Fibroblast of lung (primary cell): Measurements from ENCODE around the gene CPT1C. TPM values are rescaled to one million over a fixed set of nuclear protein-coding genes. Genes with fewer than 3 reads are reported as not detected.

Source experiments
- DNase-seq, 2 donors: peaks; one replicate each; pipeline versions ENCODE4 v3.0.0 to v3.0.0-alpha.2; 2010; ENCODE audit warnings: low read depth in 2 of 2
- H2AFZ ChIP-seq: 2 replicates; pipeline ENCODE4 v1.5.1; 2012; ENCODE audit warnings: low read length, control low read depth, inconsistent platforms
- H3K27ac ChIP-seq: 2 replicates; pipeline ENCODE4 v1.5.1; 2011; ENCODE audit warnings: low read length, control low read depth; ENCODE audit not compliant: insufficient read depth
- H3K27me3 ChIP-seq: 2 replicates; pipeline ENCODE4 v1.5.1; 2011; ENCODE audit warnings: mild to moderate bottlenecking, low read length; ENCODE audit not compliant: control insufficient read depth, insufficient read depth
- H3K36me3 ChIP-seq: 2 replicates; pipeline ENCODE4 v1.5.1; 2011; ENCODE audit warnings: low read length; ENCODE audit not compliant: control insufficient read depth, insufficient read depth
- H3K4me1 ChIP-seq: 2 replicates; pipeline ENCODE4 v1.5.1; 2011; ENCODE audit warnings: low read length; ENCODE audit not compliant: control insufficient read depth, insufficient read depth; ENCODE audit errors: extremely low read depth
- H3K4me2 ChIP-seq: 2 replicates; pipeline ENCODE4 v1.5.1; 2011; ENCODE audit warnings: low read length, control low read depth; ENCODE audit not compliant: insufficient read depth; ENCODE audit errors: extremely low read depth
- H3K4me3 ChIP-seq, 4 experiments: fragments of 200-600 bp in 1 of 4; sonication (generic) in 1 of 4; replicated peaks in 1 of 4; 2 replicates each; pipeline ENCODE4 v1.5.1; 2011 to 2016; ENCODE audit warnings: low read length in 4 of 4, low read depth in 3 of 4, mild to moderate bottlenecking in 3 of 4, control low read depth in 2 of 4, inconsistent platforms in 1 of 4, mixed read lengths in 1 of 4; ENCODE audit not compliant: insufficient read depth in 1 of 4; ENCODE audit errors: control extremely low read depth in 1 of 4
- H3K79me2 ChIP-seq: 2 replicates; pipeline ENCODE4 v1.5.1; 2012; ENCODE audit warnings: mild to moderate bottlenecking, low read length, inconsistent platforms; ENCODE audit not compliant: control insufficient read depth, insufficient read depth
- H3K9ac ChIP-seq: 2 replicates; pipeline ENCODE4 v1.5.1; 2011; ENCODE audit warnings: mild to moderate bottlenecking, low read length, control low read depth; ENCODE audit not compliant: insufficient read depth
- H3K9me3 ChIP-seq: 2 replicates; pipeline ENCODE4 v1.5.1; 2012; ENCODE audit warnings: low read depth, low read length; ENCODE audit not compliant: control insufficient read depth, insufficient read depth
- H4K20me1 ChIP-seq: 2 replicates; pipeline ENCODE4 v1.5.1; 2011; ENCODE audit warnings: low read length; ENCODE audit not compliant: control insufficient read depth, insufficient read depth; ENCODE audit errors: extremely low read depth
- EZH2 ChIP-seq: IDR thresholded peaks from 2 replicates; pipeline ENCODE4 v1.5.1; 2012; ENCODE audit warnings: low read length, control low read depth, mild to moderate bottlenecking; ENCODE audit errors: missing control alignments
- polyA plus RNA-seq, 2 donors: library from polyadenylated mRNA; depleted of rRNA in 1 of 2; stranded (reverse) in 1 of 2; unstranded in 1 of 2; fragments of >200 nt; gene quantifications; 2 replicates each; pipeline ENCODE4 v1.2.1, GENCODE V29; 2011 to 2012; ENCODE audit warnings: missing spikeins in 1 of 2
- total RNA-seq: library from RNA; depleted of rRNA; stranded (reverse); fragments of >200 nt; gene quantifications from 2 replicates; pipeline ENCODE4 v1.2.1, GENCODE V29; 2014
- TF ChIP-seq, protein P1 (sequence below), 2 donors: IDR thresholded peaks in 1 of 2; conservative IDR thresholded peaks in 1 of 2; 1 replicate in 1 of 2; 2 replicates in 1 of 2; pipeline ENCODE4 v1.5.1; 2011 to 2012; ENCODE audit warnings: low read length in 2 of 2, control low read depth in 1 of 2, inconsistent platforms in 1 of 2, low read depth in 1 of 2, mild to moderate bottlenecking in 1 of 2

The CPT1C gene
- total and polyA plus RNA-seq, 2 donors (not counting 1 experiment from before 2014, with no cell fraction given) = 20.0 to 31.2 TPM

DNA sequence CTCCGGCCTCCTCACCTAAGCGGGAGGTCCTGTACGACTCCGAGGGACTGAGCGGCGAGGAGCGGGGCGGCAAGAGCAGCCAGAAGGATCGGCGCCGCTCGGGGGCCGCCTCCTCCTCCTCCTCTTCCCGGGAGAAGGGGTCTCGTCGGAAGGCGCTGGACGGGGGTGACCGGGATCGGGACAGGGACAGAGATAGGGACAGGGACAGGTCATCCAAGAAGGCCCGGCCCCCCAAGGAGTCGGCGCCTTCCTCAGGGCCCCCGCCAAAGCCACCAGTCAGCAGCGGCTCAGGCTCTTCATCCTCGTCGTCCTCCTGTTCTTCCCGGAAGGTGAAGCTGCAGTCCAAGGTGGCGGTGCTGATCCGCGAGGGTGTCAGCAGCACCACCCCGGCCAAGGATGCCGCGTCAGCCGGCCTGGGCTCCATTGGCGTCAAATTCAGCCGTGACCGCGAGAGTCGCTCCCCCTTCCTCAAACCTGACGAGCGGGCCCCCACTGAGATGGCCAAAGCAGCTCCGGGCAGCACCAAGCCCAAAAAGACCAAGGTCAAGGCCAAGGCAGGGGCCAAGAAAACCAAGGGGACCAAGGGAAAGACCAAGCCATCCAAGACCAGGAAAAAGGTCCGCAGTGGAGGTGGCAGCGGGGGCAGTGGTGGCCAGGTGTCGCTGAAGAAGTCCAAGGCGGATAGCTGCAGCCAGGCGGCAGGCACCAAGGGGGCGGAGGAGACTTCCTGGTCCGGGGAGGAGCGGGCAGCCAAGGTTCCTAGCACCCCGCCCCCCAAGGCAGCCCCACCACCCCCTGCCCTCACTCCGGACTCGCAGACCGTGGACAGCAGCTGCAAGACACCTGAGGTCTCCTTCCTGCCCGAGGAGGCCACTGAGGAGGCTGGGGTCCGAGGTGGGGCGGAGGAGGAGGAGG, 38.1 kb upstream of the CPT1C start:
- H3K4me2 ChIP-seq = no peak overlapping the region
- peaks cover 48% of the 10 kb centered on the region for H3K36me3 ChIP-seq
- no peaks in the 10 kb centered on the region for H3K4me1 ChIP-seq
- no peaks in the 10 kb centered on the region for H3K9me3 ChIP-seq
- no peak overlapping the region for H3K27ac ChIP-seq
- peaks cover 7% of the 10 kb centered on the region for H3K79me2 ChIP-seq
- no peak for DNase-seq
- TF ChIP-seq, protein P1, sequence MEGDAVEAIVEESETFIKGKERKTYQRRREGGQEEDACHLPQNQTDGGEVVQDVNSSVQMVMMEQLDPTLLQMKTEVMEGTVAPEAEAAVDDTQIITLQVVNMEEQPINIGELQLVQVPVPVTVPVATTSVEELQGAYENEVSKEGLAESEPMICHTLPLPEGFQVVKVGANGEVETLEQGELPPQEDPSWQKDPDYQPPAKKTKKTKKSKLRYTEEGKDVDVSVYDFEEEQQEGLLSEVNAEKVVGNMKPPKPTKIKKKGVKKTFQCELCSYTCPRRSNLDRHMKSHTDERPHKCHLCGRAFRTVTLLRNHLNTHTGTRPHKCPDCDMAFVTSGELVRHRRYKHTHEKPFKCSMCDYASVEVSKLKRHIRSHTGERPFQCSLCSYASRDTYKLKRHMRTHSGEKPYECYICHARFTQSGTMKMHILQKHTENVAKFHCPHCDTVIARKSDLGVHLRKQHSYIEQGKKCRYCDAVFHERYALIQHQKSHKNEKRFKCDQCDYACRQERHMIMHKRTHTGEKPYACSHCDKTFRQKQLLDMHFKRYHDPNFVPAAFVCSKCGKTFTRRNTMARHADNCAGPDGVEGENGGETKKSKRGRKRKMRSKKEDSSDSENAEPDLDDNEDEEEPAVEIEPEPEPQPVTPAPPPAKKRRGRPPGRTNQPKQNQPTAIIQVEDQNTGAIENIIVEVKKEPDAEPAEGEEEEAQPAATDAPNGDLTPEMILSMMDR (conservative IDR thresholded peaks at IDR 0.05 in 1 of 2, IDR thresholded peaks at IDR 0.05 in 1 of 2; ENCODE audit: low read depth in 1 of 2, low read length in 2 of 2) = no peak
- TF ChIP-seq EZH2 = no peak
- H2AFZ ChIP-seq = no peak overlapping the region
- no peaks in the 10 kb centered on the region for H3K27me3 ChIP-seq
- no peak overlapping the region for H3K4me3 ChIP-seq
- no peak overlapping the region for H3K9ac ChIP-seq
- H4K20me1 ChIP-seq = no peaks in the 10 kb centered on the region

DNA sequence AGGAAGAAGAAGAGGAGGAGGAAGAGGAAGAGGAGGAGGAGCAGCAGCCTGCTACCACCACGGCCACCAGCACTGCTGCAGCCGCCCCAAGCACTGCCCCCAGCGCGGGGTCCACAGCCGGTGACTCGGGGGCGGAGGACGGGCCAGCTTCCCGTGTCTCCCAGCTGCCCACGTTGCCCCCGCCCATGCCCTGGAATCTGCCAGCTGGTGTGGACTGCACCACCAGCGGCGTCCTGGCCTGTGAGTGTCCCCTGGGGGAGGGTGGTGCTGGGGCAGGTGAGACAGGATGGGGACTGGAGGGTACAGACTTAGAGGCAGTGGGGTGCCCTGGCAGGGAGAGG, 37.5 kb upstream of the CPT1C start:
- DNase-seq = no peak
- no peaks in the 10 kb centered on the region for H4K20me1 ChIP-seq

DNA sequence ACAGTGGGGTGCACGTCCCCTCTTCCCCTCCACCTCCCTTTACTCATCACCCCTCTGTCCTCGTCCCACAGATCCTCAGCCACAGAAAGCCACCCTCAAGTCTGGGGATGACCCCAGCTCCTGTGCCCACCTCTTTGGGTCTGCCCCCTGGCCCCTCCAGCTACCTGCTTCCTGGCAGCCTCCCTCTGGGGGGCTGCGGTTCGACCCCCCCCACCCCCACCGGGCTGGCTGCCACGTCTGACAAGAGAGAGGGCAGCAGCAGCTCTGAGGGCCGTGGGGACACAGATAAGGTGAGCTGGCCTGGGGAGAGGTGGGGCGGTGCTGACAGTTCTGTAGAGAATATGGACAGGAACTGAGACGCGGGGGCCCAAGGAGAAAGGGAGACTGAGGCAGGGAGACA, 36.3 kb upstream of the CPT1C start:
- Histone ChIP-seq H3K79me2 (peaks cover 4% of the 10 kb centered on the region), H4K20me1 (no peaks in the 10 kb centered on the region), H3K4me1 (no peaks in the 10 kb centered on the region), H3K27me3 (no peaks in the 10 kb centered on the region), H3K9ac (no peak overlapping the region), H3K4me2 (no peak overlapping the region), H3K4me3 (no peak overlapping the region), H3K27ac (no peak overlapping the region), H3K9me3 (no peaks in the 10 kb centered on the region), H3K36me3 (peaks cover 59% of the 10 kb centered on the region), H2AFZ (no peak overlapping the region)
- TF ChIP-seq, protein P1 (conservative IDR thresholded peaks at IDR 0.05 in 1 of 2, IDR thresholded peaks at IDR 0.05 in 1 of 2; ENCODE audit: low read depth in 1 of 2, low read length in 2 of 2) = no peak
- no peak for TF ChIP-seq EZH2
- DNase-seq = no peak

More for the DNA sequence above, 37.5 kb upstream of the CPT1C start:
- TF ChIP-seq, protein P1 (conservative IDR thresholded peaks at IDR 0.05 in 1 of 2, IDR thresholded peaks at IDR 0.05 in 1 of 2; ENCODE audit: low read depth in 1 of 2, low read length in 2 of 2) = no peak
- TF ChIP-seq EZH2 = no peak
- no peak overlapping the region for H2AFZ ChIP-seq
- peaks cover 51% of the 10 kb centered on the region for H3K36me3 ChIP-seq
- H3K4me3 ChIP-seq = no peak overlapping the region
- H3K27me3 ChIP-seq = no peaks in the 10 kb centered on the region
- no peak overlapping the region for H3K4me2 ChIP-seq
- H3K27ac ChIP-seq = no peak overlapping the region
- no peak overlapping the region for H3K9ac ChIP-seq
- H3K79me2 ChIP-seq = peaks cover 7% of the 10 kb centered on the region
- H3K9me3 ChIP-seq = no peaks in the 10 kb centered on the region
- no peaks in the 10 kb centered on the region for H3K4me1 ChIP-seq
